Measurements from ENCODE around the gene AKT3.
"Not testable (repeated sequence)": the region's sequence is repeated elsewhere in the genome, so short reads cannot be mapped to it uniquely, and the experiment has no call there.

The AKT3 gene

GRCh38 chr1:243842978-243843511 is 7.0 kb downstream of the AKT3 start:
- TF ChIP-seq CTCF (IDR thresholded peaks at IDR 0.05; ENCODE audit: control insufficient read depth, extremely low read depth, insufficient read depth): no peak
- no peak for DNase-seq (ENCODE audit: low read depth)
- H3K4me3 ChIP-seq (ENCODE audit: low read depth, low read length): no peak overlapping the region

- no peak for DNase-seq (ENCODE audit: low read depth)
- TF ChIP-seq CTCF (IDR thresholded peaks at IDR 0.05; ENCODE audit: control insufficient read depth, extremely low read depth, insufficient read depth): no peak
- no peak overlapping the region for H3K4me3 ChIP-seq (ENCODE audit: low read depth, low read length)
Measured at GRCh38 chr1:243842161-243842560, 7.9 kb downstream of the AKT3 start.

DNA sequence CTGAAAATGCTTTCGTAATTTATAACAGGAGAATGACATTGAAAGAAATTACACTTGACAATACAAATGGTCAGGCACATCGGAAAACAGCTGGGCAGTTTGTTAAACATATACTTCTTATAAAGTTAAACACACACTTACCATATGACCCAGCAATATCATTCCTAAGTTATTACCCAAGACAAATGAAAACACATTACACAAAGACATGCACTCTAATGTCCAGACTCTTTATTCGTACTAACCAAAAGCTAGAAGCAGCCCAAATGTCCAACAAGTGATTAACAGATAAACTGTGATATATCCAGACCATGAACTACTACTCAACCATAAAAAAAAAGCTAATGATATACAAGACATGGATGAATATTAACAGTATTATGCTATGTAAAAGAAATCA is 8.5 kb downstream of the AKT3 start:
- no peak for DNase-seq (ENCODE audit: low read depth)
- no peak overlapping the region for H3K4me3 ChIP-seq (ENCODE audit: low read depth, low read length)
- TF ChIP-seq CTCF (IDR thresholded peaks at IDR 0.05; ENCODE audit: control insufficient read depth, extremely low read depth, insufficient read depth): no peak

DNA sequence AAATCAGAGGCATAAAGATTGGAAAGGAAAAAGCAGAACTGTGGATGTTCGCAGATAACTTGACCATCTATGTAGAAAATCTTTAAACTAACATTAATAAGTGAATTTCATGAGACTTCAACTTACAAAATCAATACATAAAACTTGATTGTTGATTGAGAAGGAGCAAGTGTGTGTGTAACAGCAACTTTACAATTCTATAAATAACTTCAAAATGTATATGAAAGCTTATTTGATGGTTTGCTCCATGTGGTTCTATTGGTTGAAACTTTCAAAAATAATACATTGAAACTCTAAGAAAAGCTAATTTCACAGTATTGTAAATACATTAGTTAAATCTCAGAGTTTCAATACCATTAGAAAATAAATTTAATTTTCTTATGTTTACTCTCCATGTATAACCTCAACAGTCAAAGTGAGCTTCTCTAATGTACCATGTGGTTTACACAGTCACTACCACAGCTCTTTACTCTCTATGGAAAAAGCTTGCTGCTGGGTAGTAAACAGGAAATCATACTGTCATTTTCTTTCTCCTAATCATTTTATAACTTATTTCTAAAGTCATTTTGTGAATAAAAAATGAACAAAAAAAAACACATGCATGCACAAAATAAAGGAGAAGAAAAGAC is 12.0 kb downstream of the AKT3 start:
- H3K4me3 ChIP-seq (ENCODE audit: low read depth, low read length): no peak overlapping the region
- no peak for TF ChIP-seq CTCF (IDR thresholded peaks at IDR 0.05; ENCODE audit: control insufficient read depth, extremely low read depth, insufficient read depth)
- DNase-seq (ENCODE audit: low read depth): no peak

- DNase-seq (ENCODE audit: low read depth): no peak
- no peak for TF ChIP-seq CTCF (IDR thresholded peaks at IDR 0.05; ENCODE audit: control insufficient read depth, extremely low read depth, insufficient read depth)
- H3K4me3 ChIP-seq (ENCODE audit: low read depth, low read length): no peak overlapping the region
Measured at GRCh38 chr1:243834130-243834529, 15.9 kb downstream of the AKT3 start.

GRCh38 chr1:243831463-243831862 is 18.6 kb downstream of the AKT3 start:
- no peak overlapping the region for H3K4me3 ChIP-seq (ENCODE audit: low read depth, low read length)
- DNase-seq (ENCODE audit: low read depth): no peak
- TF ChIP-seq CTCF (IDR thresholded peaks at IDR 0.05; ENCODE audit: control insufficient read depth, extremely low read depth, insufficient read depth): no peak

- no peak overlapping the region for H3K4me3 ChIP-seq (ENCODE audit: low read depth, low read length)
- no peak for DNase-seq (ENCODE audit: low read depth)
- no peak for TF ChIP-seq CTCF (IDR thresholded peaks at IDR 0.05; ENCODE audit: control insufficient read depth, extremely low read depth, insufficient read depth)
Measured at GRCh38 chr1:243827206-243827605, 22.8 kb downstream of the AKT3 start.

DNA sequence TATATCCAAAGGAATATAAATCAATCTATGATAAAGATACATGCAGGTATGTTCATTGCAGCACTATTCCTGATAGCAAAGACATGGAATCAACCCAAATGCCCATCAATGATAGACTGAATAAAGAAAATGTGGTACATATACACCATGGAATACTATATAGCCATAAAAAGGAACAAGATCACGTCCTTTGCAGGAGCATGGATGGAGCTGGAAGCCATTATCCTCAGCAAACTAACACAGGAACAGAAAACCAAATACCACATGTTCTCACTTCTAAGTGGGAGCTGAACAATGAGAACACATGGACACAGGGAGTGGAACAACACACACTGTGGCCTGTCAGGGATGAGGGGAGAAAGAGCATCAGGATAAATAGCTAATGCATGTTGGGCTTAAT is 25.1 kb downstream of the AKT3 start:
- H3K4me3 ChIP-seq (ENCODE audit: low read depth, low read length); DNase-seq (ENCODE audit: low read depth): not testable (repeated sequence)
